Pancreas (tissue), 10 donors: ENCODE measurements around the gene CHRNE. TPM values are rescaled to one million over a fixed set of nuclear protein-coding genes. Genes with fewer than 3 reads are reported as not detected.
"Not testable (repeated sequence)": the region's sequence is repeated elsewhere in the genome, so short reads cannot be mapped to it uniquely, and the experiment has no call there.

Experiments used
- ATAC-seq, 4 donors: fragments of 200-7000 bp; cut with Tn5 transposase; one replicate each; pipeline versions ENCODE4 v1.8.0 to v1.9.1; 2020; ENCODE audit warnings: mild to moderate bottlenecking in 4 of 4, moderate library complexity in 4 of 4
- DNase-seq, 6 donors: peaks; one replicate each; pipeline ENCODE4 v3.0.0-alpha.2; 2020
- FAIRE-seq: peaks from 2 replicates; lab custom pipeline; 2012; peaks lifted over from hg19 to GRCh38; lab: Jason Lieb, UNC
- H3K27ac ChIP-seq, 4 donors: fragments of 200-600 bp; sonication (generic); 1 replicate in 3 of 4; 2 replicates in 1 of 4; pipeline versions ENCODE4 v1.5.0 to v1.8.0; 2020
- H3K27me3 ChIP-seq, 4 donors: fragments of 200-600 bp; one replicate each; pipeline ENCODE4 v1.8.0; 2021
- H3K36me3 ChIP-seq, 3 donors: fragments of 200-600 bp; sonication (generic) in 1 of 3; one replicate each; pipeline versions ENCODE4 v1.5.0 to v1.8.0; 2020 to 2021
- H3K4me1 ChIP-seq, 3 donors: fragments of 200-600 bp; one replicate each; pipeline ENCODE4 v1.8.0; 2021
- H3K4me3 ChIP-seq, 4 donors: fragments of 200-600 bp; sonication (generic) in 2 of 4; one replicate each; pipeline versions ENCODE4 v1.5.0 to v1.8.0; 2020 to 2021
- H3K9me3 ChIP-seq, 4 donors: fragments of 200-600 bp; one replicate each; pipeline ENCODE4 v1.8.0; 2021
- WGBS, 2 donors: extraction: QIAGEN DNeasy Blood & Tissue Kit; methylation state at CpG; one replicate each; pipeline ENCODE4 v1.1.7; 2013; 5-methylcytosine and 5-hydroxymethylcytosine counted together
- intact Hi-C, 3 donors: fragments of 100-400 bp; cut with DNase I; formaldehyde crosslinking; loops; one replicate each; pipeline versions ENCODE4 v1.11.1 to v1.14.2; 2022
- polyA plus RNA-seq, 2 donors: library from polyadenylated mRNA; stranded (reverse); fragments of 200-250 nt; gene quantifications; one replicate each; pipeline ENCODE4 v1.2.3, GENCODE V29; 2013
- total RNA-seq, 6 donors: library from RNA; stranded (reverse); fragmentation: NEBNext Ultra II Directional in 4 of 6; extraction: Animal tissue kit (Norgen Biotek cat#: 25700) in 4 of 6; gene quantifications; one replicate each; pipeline versions ENCODE4 v1.2.1 to v1.2.4, GENCODE V29; 2021 to 2023
- TF ChIP-seq, protein P1 (sequence below), 4 donors: fragments of 200-600 bp; sonication (generic) in 3 of 4; IDR thresholded peaks; one replicate each; pipeline versions ENCODE4 v1.5.0 to v1.8.0; 2021; ENCODE audit warnings: antibody characterized with exemption in 4 of 4
- donor health status: healthy with polysubstance abuse.
- donor health status: DM: no; HTN: no; CAD: no; lungs with moderate emphysema.
- donor health status: DM: no; HTN: no; CAD: no.
- donor health status: control.
- donor health status: control.
- donor health status: Bipolar disorder and iron deficiency.
- donor health status: DM: yes; HTN: yes; CAD: no.
- donor health status: DM: no; HTN: no; CAD: no.
- donor health status: DM: no; HTN: no; CAD: no.
- donor health status: DM: yes; HTN: yes; CAD: no.

The CHRNE gene
- total and polyA plus RNA-seq, 8 donors = 0.76 to 2.0 (median 1.3) TPM

GRCh38 chr17:4879601-4880000 lies 23.3 kb downstream of the CHRNE start:
- WGBS, 2 donors = 76 to 91% methylated on average over 4 of the region's 4 CpGs
- Histone ChIP-seq H3K4me3 (no peak overlapping the region), H3K27me3 (no peaks in the 10 kb centered on the region), H3K36me3 (peaks cover 0 to 4% (median 1%) of the 10 kb centered on the region in 3 donors), H3K27ac (no peak overlapping the region), H3K4me1 (no peaks in the 10 kb centered on the region), H3K9me3 (no peaks in the 10 kb centered on the region)
- TF ChIP-seq, protein P1, sequence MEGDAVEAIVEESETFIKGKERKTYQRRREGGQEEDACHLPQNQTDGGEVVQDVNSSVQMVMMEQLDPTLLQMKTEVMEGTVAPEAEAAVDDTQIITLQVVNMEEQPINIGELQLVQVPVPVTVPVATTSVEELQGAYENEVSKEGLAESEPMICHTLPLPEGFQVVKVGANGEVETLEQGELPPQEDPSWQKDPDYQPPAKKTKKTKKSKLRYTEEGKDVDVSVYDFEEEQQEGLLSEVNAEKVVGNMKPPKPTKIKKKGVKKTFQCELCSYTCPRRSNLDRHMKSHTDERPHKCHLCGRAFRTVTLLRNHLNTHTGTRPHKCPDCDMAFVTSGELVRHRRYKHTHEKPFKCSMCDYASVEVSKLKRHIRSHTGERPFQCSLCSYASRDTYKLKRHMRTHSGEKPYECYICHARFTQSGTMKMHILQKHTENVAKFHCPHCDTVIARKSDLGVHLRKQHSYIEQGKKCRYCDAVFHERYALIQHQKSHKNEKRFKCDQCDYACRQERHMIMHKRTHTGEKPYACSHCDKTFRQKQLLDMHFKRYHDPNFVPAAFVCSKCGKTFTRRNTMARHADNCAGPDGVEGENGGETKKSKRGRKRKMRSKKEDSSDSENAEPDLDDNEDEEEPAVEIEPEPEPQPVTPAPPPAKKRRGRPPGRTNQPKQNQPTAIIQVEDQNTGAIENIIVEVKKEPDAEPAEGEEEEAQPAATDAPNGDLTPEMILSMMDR (IDR thresholded peaks at IDR 0.05) = no peak
- FAIRE-seq (no peak), ATAC-seq (no peak), DNase-seq (no peak)
- intact Hi-C loops = no loop called here

DNA sequence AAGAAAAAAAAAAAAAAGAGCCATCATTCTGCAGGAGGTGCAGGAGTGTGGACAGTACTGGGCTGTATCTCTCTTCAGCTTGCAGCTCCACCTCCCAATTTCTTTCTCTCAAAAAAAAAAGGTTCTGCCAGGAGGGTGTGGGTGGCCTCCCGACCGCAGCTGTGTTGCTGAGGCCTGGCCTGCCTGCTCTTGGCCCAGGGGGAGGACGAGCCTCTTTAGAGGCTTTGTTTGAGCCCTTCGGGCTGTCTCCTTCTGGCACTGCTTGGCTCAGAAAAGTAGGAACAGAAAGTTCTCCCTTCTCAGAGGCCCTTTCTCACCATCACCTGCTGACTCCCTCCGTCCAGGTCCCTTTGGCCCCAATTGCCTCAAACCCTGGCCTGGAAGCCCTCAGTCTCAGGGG lies 25.8 kb downstream of the CHRNE start:
- H3K4me1 ChIP-seq = no peaks in the 10 kb centered on the region
- whole genome bisulfite sequencing, 2 donors = 86 to 91% methylated on average over 5 of the region's 5 CpGs
- H3K27me3 ChIP-seq = no peaks in the 10 kb centered on the region
- DNase-seq (no peak), FAIRE-seq (no peak), ATAC-seq (peak in 1 of 4 donors; percentile 14)
- intact Hi-C loops = no loop called here
- no peaks in the 10 kb centered on the region for H3K9me3 ChIP-seq
- H3K4me3 ChIP-seq = no peak overlapping the region
- TF ChIP-seq, protein P1 (IDR thresholded peaks at IDR 0.05) = no peak
- no peaks in the 10 kb centered on the region for H3K36me3 ChIP-seq
- H3K27ac ChIP-seq = peak overlapping the region in 1 of 4 donors; percentile 30

DNA sequence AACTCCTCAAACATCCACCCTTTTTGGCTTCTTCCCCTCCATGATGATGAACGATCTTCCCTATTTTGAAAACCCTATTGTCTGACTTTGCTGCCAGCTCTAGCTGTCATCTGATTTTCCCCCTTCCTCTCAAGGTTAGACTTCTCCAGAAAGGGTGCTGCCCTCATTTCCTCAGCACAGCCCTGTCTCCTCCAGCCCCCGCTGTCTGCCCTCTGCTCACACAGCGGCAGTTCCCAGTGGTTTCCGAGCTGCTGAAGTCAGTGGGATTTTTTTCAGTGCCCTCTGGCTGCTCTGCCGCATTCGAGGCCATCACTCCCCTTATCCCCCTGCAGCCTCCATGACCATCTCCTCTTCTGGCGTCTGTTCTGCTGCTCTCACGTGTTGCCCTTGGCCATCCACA lies 30.1 kb downstream of the CHRNE start:
- no peaks in the 10 kb centered on the region for H3K27me3 ChIP-seq
- intact Hi-C loops = no loop called here

GRCh38 chr17:4870855-4871254 lies 32.0 kb downstream of the CHRNE start:
- Histone ChIP-seq H3K4me1 (no peaks in the 10 kb centered on the region), H3K4me3 (no peak overlapping the region), H3K9me3 (no peaks in the 10 kb centered on the region), H3K27ac (no peak overlapping the region), H3K36me3 (no peaks in the 10 kb centered on the region), H3K27me3 (no peaks in the 10 kb centered on the region)
- WGBS, 2 donors = 82 to 90% methylated on average over 2 of the region's 2 CpGs
- DNase-seq = no peak
- TF ChIP-seq, protein P1 (IDR thresholded peaks at IDR 0.05) = no peak
- ATAC-seq = no peak
- no peak for FAIRE-seq
- intact Hi-C loops = no loop called here

More for the DNA sequence above, 30.1 kb downstream of the CHRNE start:
- no peak for DNase-seq
- no peak overlapping the region for H3K4me3 ChIP-seq
- no peaks in the 10 kb centered on the region for H3K9me3 ChIP-seq
- no peaks in the 10 kb centered on the region for H3K4me1 ChIP-seq
- no peaks in the 10 kb centered on the region for H3K36me3 ChIP-seq
- TF ChIP-seq, protein P1 (IDR thresholded peaks at IDR 0.05) = no peak
- H3K27ac ChIP-seq = no peak overlapping the region
- peak in 2 of 4 donors; percentile 56 to 77 for ATAC-seq
- 67 to 76% methylated on average over 8 of the region's 8 CpGs for WGBS, 2 donors
- FAIRE-seq = no peak

DNA sequence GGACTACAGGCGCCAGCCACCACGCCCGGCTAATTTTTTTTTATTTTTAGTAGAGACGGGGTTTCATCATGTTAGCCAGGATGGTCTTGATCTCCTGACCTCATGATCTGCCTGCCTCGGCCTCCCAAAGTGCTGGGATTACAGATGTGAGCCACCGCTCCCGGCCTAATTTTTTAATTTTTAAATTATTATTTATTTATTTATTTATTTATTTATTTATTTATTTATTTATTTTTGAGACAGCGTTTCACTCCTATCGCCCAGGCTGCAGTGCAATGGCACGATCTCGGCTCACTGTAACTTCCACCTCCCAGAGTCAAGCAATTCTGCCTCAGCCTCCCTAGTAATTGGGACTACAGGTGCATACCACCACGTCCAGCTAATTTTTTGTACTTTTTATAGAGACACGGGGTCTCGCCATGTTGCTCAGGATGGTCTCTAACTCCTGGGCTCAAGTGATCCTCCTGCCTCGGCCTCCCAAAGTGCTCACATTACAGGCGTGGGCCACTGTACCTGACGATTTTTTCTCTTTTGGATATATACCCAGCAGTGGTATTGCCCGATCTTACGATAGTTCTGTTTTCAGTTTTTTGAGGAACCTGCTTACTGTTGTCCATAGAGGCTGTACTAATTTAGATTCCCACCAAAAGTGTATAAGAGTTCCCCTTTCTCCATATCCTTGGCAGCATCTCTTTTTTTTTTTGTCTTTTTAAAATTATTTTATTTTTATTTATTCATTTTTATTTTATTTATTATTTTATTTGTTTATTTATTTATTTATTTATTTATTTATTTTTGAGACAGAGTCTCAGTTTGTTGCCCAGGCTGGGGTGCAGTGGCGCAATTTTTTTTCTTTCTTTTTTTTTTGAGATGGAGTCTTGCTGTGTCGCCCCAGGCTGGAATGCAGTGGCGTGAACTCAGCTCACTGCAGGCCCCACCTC lies 33.6 kb downstream of the CHRNE start:
- H3K4me3 ChIP-seq, H3K4me1 ChIP-seq, H3K36me3 ChIP-seq, FAIRE-seq, H3K27me3 ChIP-seq, DNase-seq, intact Hi-C loops, H3K9me3 ChIP-seq, H3K27ac ChIP-seq: not testable (repeated sequence)
- ATAC-seq = peak in 1 of 4 donors; percentile 25
- WGBS, 2 donors = 96 to 97% methylated on average over 22 of the region's 22 CpGs

- H3K27ac ChIP-seq, H3K4me1 ChIP-seq, DNase-seq, H3K9me3 ChIP-seq, H3K36me3 ChIP-seq, H3K4me3 ChIP-seq, intact Hi-C loops, FAIRE-seq, ATAC-seq, H3K27me3 ChIP-seq: not testable (repeated sequence)
- WGBS, 2 donors = 82 to 94% methylated on average over 5 of the region's 5 CpGs
Observed at GRCh38 chr17:4867535-4867934, 35.4 kb downstream of the CHRNE start.
